Stomach (tissue), 19 donors: Measurements from ENCODE around the gene ZNF84. TPM values are rescaled to one million over a fixed set of nuclear protein-coding genes. Genes with fewer than 3 reads are reported as not detected.
A peak's percentile ranks its signal among the peaks of the same experiment; 100 is the strongest.

Experiments used
- DNase-seq, 2 donors: peaks; one replicate each; pipeline versions ENCODE4 v3.0.0 to v3.0.0-alpha.2; 2013 to 2019
- H3K27ac ChIP-seq, 5 donors: fragments of 200-600 bp in 4 of 5; sonication (generic) in 4 of 5; one replicate each; pipeline ENCODE4 v1.5.1; 2013 to 2019; ENCODE audit warnings: mild to moderate bottlenecking in 1 of 5, moderate library complexity in 1 of 5
- H3K27me3 ChIP-seq, 3 donors: fragments of 200-600 bp; sonication (generic); one replicate each; pipeline ENCODE4 v1.5.1; 2017 to 2019; ENCODE audit warnings: mixed run types in 1 of 3
- H3K36me3 ChIP-seq, 4 donors: fragments of 200-600 bp; sonication (generic); 1 replicate in 3 of 4; 2 replicates in 1 of 4; pipeline ENCODE4 v1.5.1; 2016 to 2019
- H3K4me1 ChIP-seq, 4 donors: fragments of 200-600 bp; sonication (generic); one replicate each; pipeline ENCODE4 v1.5.1; 2016 to 2019
- H3K4me3 ChIP-seq, 4 donors: fragments of 200-600 bp; sonication (generic) in 3 of 4; one replicate each; pipeline ENCODE4 v1.5.1; 2016 to 2019; ENCODE audit warnings: mild to moderate bottlenecking in 1 of 4
- H3K9me3 ChIP-seq, 4 donors: fragments of 200-600 bp; sonication (generic); one replicate each; pipeline ENCODE4 v1.5.1; 2016 to 2019
- CTCF ChIP-seq, 7 experiments: fragments of 450-650 bp in 4 of 7; fragments of 200-600 bp in 3 of 7; sonication (generic) in 3 of 7; IDR thresholded peaks; one replicate each; pipeline ENCODE4 v1.5.1; 2016 to 2019; ENCODE audit warnings: antibody characterized with exemption in 7 of 7, control low read depth in 2 of 7, mild to moderate bottlenecking in 1 of 7
- EP300 ChIP-seq: sonication (generic); formaldehyde crosslinking; IDR thresholded peaks from one replicate; pipeline ENCODE4 v1.6.1; 2017; ENCODE audit warnings: antibody characterized with exemption
- POLR2A ChIP-seq, 4 donors: fragments of 450-650 bp; IDR thresholded peaks; one replicate each; pipeline ENCODE4 v1.6.1; 2016; ENCODE audit warnings: antibody characterized with exemption in 4 of 4, control low read depth in 2 of 4, mild to moderate bottlenecking in 1 of 4, moderate library complexity in 1 of 4
- POLR2AphosphoS5 ChIP-seq, 3 donors: sonication (generic); formaldehyde crosslinking; IDR thresholded peaks; one replicate each; pipeline ENCODE4 v1.6.1; 2016; ENCODE audit warnings: antibody characterized with exemption in 3 of 3
- WGBS, 5 donors: extraction: QIAGEN DNeasy Blood & Tissue Kit in 3 of 5; methylation state at CpG; one replicate each; pipeline versions ENCODE4 v1.1.5 to v1.1.7; 2013 to 2018; 5-methylcytosine and 5-hydroxymethylcytosine counted together
- intact Hi-C: fragments of 100-400 bp; cut with DNase I; formaldehyde crosslinking; loops from one replicate; pipeline ENCODE4 v1.15.1; 2023; ENCODE audit warnings: low total_unique reads
- long read RNA-seq, 10 donors: transcript quantifications; one replicate each; lab custom pipeline, GENCODE V29; 2026
- polyA plus RNA-seq, 3 donors: library from polyadenylated mRNA; stranded (reverse); fragments of 200-250 nt; gene quantifications; one replicate each; pipeline ENCODE4 v1.2.3, GENCODE V29; 2013
- total RNA-seq, 5 donors: library from RNA; depleted of rRNA; stranded (reverse); fragments of >200 nt; gene quantifications; one replicate each; pipeline versions ENCODE4 v1.1.0 to v1.2.3, GENCODE V29; 2014 to 2016
- donor health status: healthy with polysubstance abuse.
- donor health status: Bipolar disorder and iron deficiency.
- donor health status: healthy.

The ZNF84 gene
- total RNA-seq (10 to 100 TPM; 10.5 to 53.3 (median 20.1) TPM), polyA plus RNA-seq (1 to 10 TPM; 3.5 to 7.8 (median 7.5) TPM)
- long read RNA-seq, donor 1, partial matches to known transcripts = 0 of 2 reads
- long read RNA-seq, donor 1, other reads (novel, unspliced or antisense) = 0 of 2 reads
- long read RNA-seq, donor 2, partial matches to known transcripts = 0 of 6 reads
- long read RNA-seq, donor 2, other reads (novel, unspliced or antisense) = 0 of 6 reads
- long read RNA-seq, donor 3, partial matches to known transcripts = 0 of 3 reads
- long read RNA-seq, donor 3, other reads (novel, unspliced or antisense) = 0 of 3 reads
- long read RNA-seq, donor 4, partial matches to known transcripts = 0 of 1 reads
- long read RNA-seq, donor 4, other reads (novel, unspliced or antisense) = 0 of 1 reads
- long read RNA-seq, donor 5, partial matches to known transcripts = 0 of 4 reads
- long read RNA-seq, donor 5, other reads (novel, unspliced or antisense) = 0 of 4 reads
- long read RNA-seq, donor 6, transcript ZNF84-208 (5 exons, 3,237 nt) = major isoform, 8 of 26 reads
- long read RNA-seq, donor 6, partial matches to known transcripts = 14 of 26 reads
- long read RNA-seq, donor 6, other reads (novel, unspliced or antisense) = 0 of 26 reads
- long read RNA-seq, donor 7, transcript ZNF84-208 (5 exons, 3,237 nt) = major isoform, 8 of 13 reads
- long read RNA-seq, donor 7, partial matches to known transcripts = 5 of 13 reads
- long read RNA-seq, donor 7, other reads (novel, unspliced or antisense) = 0 of 13 reads
- long read RNA-seq, donor 8, partial matches to known transcripts = 0 of 4 reads
- long read RNA-seq, donor 8, other reads (novel, unspliced or antisense) = 0 of 4 reads
- long read RNA-seq, donor 9, partial matches to known transcripts = 0 of 5 reads
- long read RNA-seq, donor 9, other reads (novel, unspliced or antisense) = 0 of 5 reads
- long read RNA-seq, donor 10, partial matches to known transcripts = 0 of 1 reads
- long read RNA-seq, donor 10, other reads (novel, unspliced or antisense) = 0 of 1 reads

- WGBS, 5 donors = 0 to 1% (median 0%) methylated on average over 15 to 103 of the region's 103 CpGs
- H3K36me3 ChIP-seq = peaks cover 12 to 37% (median 24%) of the 10 kb centered on the region in 4 donors
- TF ChIP-seq POLR2AphosphoS5 (IDR thresholded peaks at IDR 0.05) (peak; percentile 81 to 91 (median 86)), POLR2A (IDR thresholded peaks at IDR 0.05) (no peak)
- peaks cover 4 to 15% (median 12%) of the 10 kb centered on the region in 4 donors for H3K4me1 ChIP-seq
- peak within 1 kb of the TSS; percentile 68 to 80 (median 76) for H3K4me3 ChIP-seq
- H3K9me3 ChIP-seq = peaks cover 35 to 75% (median 56%) of the 10 kb centered on the region in 4 donors
- peak; percentile 96 to 99 for DNase-seq
- H3K27me3 ChIP-seq = no peaks in the 10 kb centered on the region
- peak within 1 kb of the TSS; percentile 93 to 98 (median 96) for H3K27ac ChIP-seq
- intact Hi-C loops = loop anchor here (10.0 kb wide), 1 partner anchor 53 kb away; the partner anchor contains the start of gene ZNF26
These were observed at the start of gene ZNF84 for GRCh38 chr12:133037207-133038005. ZNF84 (plus strand) TSS chr12:133037509; CDS start chr12:133041468, 3,959 bp downstream.

- Histone ChIP-seq H3K4me3 (no peak overlapping the region), H3K27me3 (no peaks in the 10 kb centered on the region), H3K36me3 (peaks cover 10 to 86% (median 45%) of the 10 kb centered on the region in 4 donors), H3K9me3 (peaks cover 52 to 100% (median 96%) of the 10 kb centered on the region in 4 donors), H3K4me1 (no peaks in the 10 kb centered on the region), H3K27ac (no peak overlapping the region)
- intact Hi-C loops = no loop called here
- no peak for DNase-seq
- TF ChIP-seq CTCF (IDR thresholded peaks at IDR 0.05) (no peak), POLR2A (IDR thresholded peaks at IDR 0.05) (no peak), POLR2AphosphoS5 (IDR thresholded peaks at IDR 0.05) (no peak), EP300 (no peak)
- 0 to 52% (median 50%) methylated on average over 1 of the region's 1 CpG for WGBS, 5 donors
These were observed 38.6 kb upstream of the ZNF84 start for GRCh38 chr12:132998741-132999140.

- 89 to 98% (median 97%) methylated on average over 6 of the region's 6 CpGs for WGBS, 5 donors
- no peak for TF ChIP-seq POLR2A (IDR thresholded peaks at IDR 0.05)
- no peak overlapping the region for H3K27ac ChIP-seq
- no peaks in the 10 kb centered on the region for H3K27me3 ChIP-seq
- intact Hi-C loops = no loop called here
- H3K9me3 ChIP-seq = peaks cover 82 to 100% (median 96%) of the 10 kb centered on the region in 4 donors
- H3K36me3 ChIP-seq = peaks cover 66 to 100% (median 99%) of the 10 kb centered on the region in 4 donors
- no peaks in the 10 kb centered on the region for H3K4me1 ChIP-seq
- no peak for DNase-seq
- H3K4me3 ChIP-seq = no peak overlapping the region
These were observed 26.5 kb upstream of the ZNF84 start for GRCh38 chr12:133010657-133011297.

GRCh38 chr12:133023566-133023965 is 13.7 kb upstream of the ZNF84 start:
- H3K27ac ChIP-seq = no peak overlapping the region

More at GRCh38 chr12:133023566-133023965, 13.7 kb upstream of the ZNF84 start:
- no peak for DNase-seq
- H3K4me3 ChIP-seq = no peak overlapping the region
- peaks cover 25 to 100% (median 82%) of the 10 kb centered on the region in 4 donors for H3K9me3 ChIP-seq
- no peaks in the 10 kb centered on the region for H3K4me1 ChIP-seq
- whole genome bisulfite sequencing, 5 donors = 87 to 96% (median 92%) methylated on average over 2 of the region's 2 CpGs
- peaks cover 0 to 13% (median 9%) of the 10 kb centered on the region in 4 donors for H3K36me3 ChIP-seq
- no peaks in the 10 kb centered on the region for H3K27me3 ChIP-seq
- intact Hi-C loops = no loop called here
- TF ChIP-seq CTCF (IDR thresholded peaks at IDR 0.05) (no peak), EP300 (no peak), POLR2AphosphoS5 (IDR thresholded peaks at IDR 0.05) (no peak), POLR2A (IDR thresholded peaks at IDR 0.05) (no peak)
